HepG2 (cell line): ENCODE data around the gene LGALS1. TPM values are rescaled to one million over a fixed set of nuclear protein-coding genes. Genes with fewer than 3 reads are reported as not detected.

Experiments
- ATAC-seq: fragments of 200-7000 bp; cut with Tn5 transposase; 3 replicates; pipeline ENCODE4 v1.9.1; 2020; ENCODE audit warnings: mild to moderate bottlenecking, moderate library complexity
- BruUV-seq: library from RNA; stranded (reverse); fragments of 400-500 nt; replicated peaks from 2 replicates; lab custom pipeline; 2021; lab: Mats Ljungman, UMichigan
- CTCF ChIA-PET: fragments of 300-600 bp; formaldehyde crosslinking; extraction: SDS; loops from one replicate; lab custom pipeline; 2021; ENCODE audit warnings: low total read pairs, inconsistent platforms, low intra/inter-chr PET ratio; lab: Yijun Ruan, JAX
- POLR2A ChIA-PET: fragments of 350-600 bp; sonication (Branson Sonifier 250); formaldehyde crosslinking; loops from one replicate; lab custom pipeline; 2020; ENCODE audit warnings: antibody characterized with exemption, inconsistent platforms; lab: Yijun Ruan, JAX
- DNase-seq: peaks from one replicate; pipeline ENCODE4 v3.0.0-alpha.2; 2015; ENCODE audit warnings: low spot score
- FAIRE-seq: peaks from 3 replicates; lab custom pipeline; 2011; peaks lifted over from hg19 to GRCh38; lab: Jason Lieb, UNC
- H2AFZ ChIP-seq: one replicate; pipeline ENCODE4 v1.6.1; 2011; ENCODE audit warnings: low read length, inconsistent platforms
- H3K27ac ChIP-seq: fragments of 300-600 bp; 3 replicates; pipeline ENCODE4 v1.8.0; 2011; ENCODE audit warnings: mixed run types, mild to moderate bottlenecking, mixed read lengths, low read length, inconsistent platforms; ENCODE audit not compliant: insufficient read depth; ENCODE audit errors: extremely low read length
- H3K27me3 ChIP-seq, 2 experiments: fragments of 200-600 bp in 1 of 2; 2 replicates in 1 of 2; 3 replicates in 1 of 2; pipeline versions ENCODE4 v1.6.0 to v1.8.0; 2011; ENCODE audit warnings: low read length in 2 of 2, mild to moderate bottlenecking in 2 of 2, moderate library complexity in 2 of 2, inconsistent platforms in 1 of 2; ENCODE audit not compliant: insufficient read depth in 2 of 2, control insufficient read depth in 1 of 2
- H3K36me3 ChIP-seq, 2 experiments: fragments of 200-600 bp in 1 of 2; replicated peaks in 1 of 2; 2 replicates in 1 of 2; 3 replicates in 1 of 2; pipeline versions ENCODE4 v1.5.1 to v1.8.0; 2011; ENCODE audit warnings: low read length in 2 of 2, inconsistent platforms in 1 of 2; ENCODE audit not compliant: insufficient read depth in 2 of 2, control insufficient read depth in 1 of 2
- H3K4me1 ChIP-seq: 2 replicates; pipeline ENCODE4 v1.5.1; 2012; ENCODE audit warnings: low read length, inconsistent platforms; ENCODE audit not compliant: insufficient read depth
- H3K4me2 ChIP-seq: 2 replicates; pipeline ENCODE4 v1.6.0; 2011; ENCODE audit warnings: low read depth, low read length, inconsistent platforms
- H3K4me3 ChIP-seq, 3 experiments: fragments of 200-600 bp in 1 of 3; sonication (generic), shearing (Covaris generic) in 1 of 3; replicated peaks in 1 of 3; 2 replicates each; pipeline ENCODE4 v1.5.1; 2011 to 2016; ENCODE audit warnings: low read length in 3 of 3, inconsistent platforms in 2 of 3, low read depth in 2 of 3, mild to moderate bottlenecking in 2 of 3, control low read depth in 1 of 3, mixed read lengths in 1 of 3; ENCODE audit not compliant: insufficient read depth in 1 of 3
- H3K79me2 ChIP-seq: one replicate; pipeline ENCODE4 v1.6.1; 2011; ENCODE audit warnings: low read length, inconsistent platforms; ENCODE audit not compliant: insufficient read depth
- H3K9ac ChIP-seq: 2 replicates; pipeline ENCODE4 v1.6.0; 2011; ENCODE audit warnings: mild to moderate bottlenecking, low read depth, low read length, inconsistent platforms; ENCODE audit not compliant: insufficient read depth
- H3K9me3 ChIP-seq: 2 replicates; pipeline ENCODE4 v1.5.1; 2012; ENCODE audit warnings: mild to moderate bottlenecking, low read length
- H4K20me1 ChIP-seq: 2 replicates; pipeline ENCODE4 v1.6.0; 2011; ENCODE audit warnings: inconsistent platforms, mild to moderate bottlenecking, low read length, moderate library complexity; ENCODE audit not compliant: insufficient read depth
- CREM ChIP-seq, 2 experiments: sonication (generic) in 1 of 2; formaldehyde crosslinking in 1 of 2; IDR thresholded peaks; 2 replicates each; pipeline versions ENCODE4 v1.4.0 to v1.6.1; 2016 to 2020; ENCODE audit warnings: antibody characterized with exemption in 1 of 2, mild to moderate bottlenecking in 1 of 2, missing genetic modification reagents in 1 of 2
- DNMT3B ChIP-seq: conservative IDR thresholded peaks from 2 replicates; pipeline ENCODE4 v1.6.1; 2016; ENCODE audit warnings: missing biosample characterization, control low read depth
- DRAP1 ChIP-seq: IDR thresholded peaks from 2 replicates; pipeline ENCODE4 v1.6.1; 2016; ENCODE audit warnings: missing genetic modification reagents, missing compliant biosample characterization
- EP300 ChIP-seq, 3 experiments: sonication (generic) in 1 of 3; formaldehyde crosslinking in 1 of 3; IDR thresholded peaks; 2 replicates each; pipeline versions ENCODE4 v1.5.1 to v1.6.1; 2011 to 2020; ENCODE audit warnings: low read depth in 2 of 3, low read length in 2 of 3, borderline replicate concordance in 1 of 3, improper control_type of control experiment in 1 of 3, mild to moderate bottlenecking in 1 of 3, missing genetic modification reagents in 1 of 3, moderate library complexity in 1 of 3
- KAT7 ChIP-seq: IDR thresholded peaks from 2 replicates; pipeline ENCODE4 v1.6.1; 2018; ENCODE audit warnings: borderline replicate concordance, missing compliant biosample characterization
- MAX ChIP-seq: IDR thresholded peaks from 2 replicates; pipeline ENCODE4 v1.6.1; 2012; ENCODE audit warnings: inconsistent platforms
- MXD4 ChIP-seq: IDR thresholded peaks from 2 replicates; pipeline ENCODE4 v1.6.1; 2016; ENCODE audit warnings: mild to moderate bottlenecking, missing biosample characterization, missing genetic modification reagents
- NBN ChIP-seq: fragments of 450-650 bp; conservative IDR thresholded peaks from 2 replicates; pipeline ENCODE4 v1.6.1; 2017
- PAF1 ChIP-seq: IDR thresholded peaks from 2 replicates; pipeline ENCODE4 v1.6.1; 2016; ENCODE audit warnings: missing genetic modification reagents, missing compliant biosample characterization
- RXRA ChIP-seq: sonication (generic); formaldehyde crosslinking; IDR thresholded peaks from 2 replicates; pipeline ENCODE4 v1.5.1; 2020; ENCODE audit warnings: missing genetic modification reagents
- SOX13 ChIP-seq, 3 experiments: fragments of 450-650 bp in 1 of 3; sonication (generic) in 1 of 3; formaldehyde crosslinking in 1 of 3; IDR thresholded peaks in 2 of 3; conservative IDR thresholded peaks in 1 of 3; 2 replicates each; pipeline versions ENCODE4 v1.5.0 to v1.6.1; 2016 to 2020; ENCODE audit warnings: antibody characterized with exemption in 1 of 3, mild to moderate bottlenecking in 1 of 3, missing compliant biosample characterization in 1 of 3, missing genetic modification reagents in 1 of 3, moderate library complexity in 1 of 3
- SP5 ChIP-seq: IDR thresholded peaks from 2 replicates; pipeline ENCODE4 v1.6.1; 2016; ENCODE audit warnings: low read depth, borderline replicate concordance
- TAF15 ChIP-seq: fragments of 200-400 bp; formaldehyde crosslinking; IDR thresholded peaks from one replicate; pipeline ENCODE4 v1.6.1; 2018; ENCODE audit warnings: mild to moderate bottlenecking, low read depth, low read length; ENCODE audit not compliant: poor library complexity, severe bottlenecking
- ZNF441 ChIP-seq: sonication (generic); formaldehyde crosslinking; IDR thresholded peaks from 2 replicates; pipeline ENCODE4 v1.7.0; 2021; ENCODE audit warnings: missing genetic modification reagents, borderline replicate concordance
- WGBS: methylation state at CpG from one replicate; pipeline ENCODE4 v1.1.6; 2017; ENCODE audit warnings: low lambda C conversion rate; 5-methylcytosine and 5-hydroxymethylcytosine counted together
- in situ Hi-C: cut with HindIII; loops from 2 replicates; pipeline ENCODE4 v1.10.0; 2017; ENCODE audit warnings: low pct_unique_long_range_greater_than_20kb; ENCODE audit not compliant: extremely low pct_ligation_motif_present
- intact Hi-C: fragments of 100-400 bp; cut with micrococcal nuclease; formaldehyde crosslinking; loops from one replicate; pipeline ENCODE4 v1.10.0; 2022; ENCODE audit not compliant: unreplicated experiment
- polyA plus RNA-seq, 8 experiments: library from polyadenylated mRNA; depleted of rRNA in 3 of 8; stranded (reverse) in 7 of 8; unstranded in 1 of 8; fragments of >200 nt; fragmentation: Illumina TruSeq in 4 of 8; extraction: Trizol in 4 of 8; gene quantifications; 2 replicates each; pipeline versions ENCODE4 v1.2.1 to v1.2.3, GENCODE V29; 2011 to 2016; ENCODE audit warnings: low read depth in 4 of 8, missing spikeins in 1 of 8, mixed read lengths in 1 of 8; ENCODE audit not compliant: insufficient read depth in 1 of 8
- total RNA-seq, 5 experiments: library from RNA; depleted of rRNA; stranded (reverse); fragments of >200 nt; fragmentation: Illumina TruSeq; extraction: Trizol; gene quantifications; 2 replicates each; pipeline ENCODE4 v1.2.3, GENCODE V29; 2016; ENCODE audit warnings: low read depth in 1 of 5

LGALS1 gene
- total and polyA plus RNA-seq, 2 of the 13 experiments (the other 11 are each of a cell fraction or from before 2014, with no cell fraction given), result 103 to 858 TPM

GRCh38 chr22:37713761-37714160 lies 38.3 kb downstream of the LGALS1 start:
- DNase-seq, result no peak
- Histone ChIP-seq H3K4me1 (no peaks in the 10 kb centered on the region), H3K9me3 (no peaks in the 10 kb centered on the region), H3K27me3 (no peaks in the 10 kb centered on the region; a peak in 1 of 5 replicates), H3K4me2 (no peak overlapping the region), H3K36me3 (peaks cover 0 to 3% of the 10 kb centered on the region in 2 experiments; a peak in 2 of 5 replicates), H3K9ac (no peak overlapping the region), H4K20me1 (no peaks in the 10 kb centered on the region), H3K79me2 (no peaks in the 10 kb centered on the region), H2AFZ (no peak overlapping the region), H3K4me3 (no peak overlapping the region), H3K27ac (no peak overlapping the region)
- WGBS, result 94% methylated on average over 6 of the region's 7 CpGs
- no peak for ATAC-seq
- in situ Hi-C loops (no loop called here), intact Hi-C loops (no loop called here)
- ChIA-PET CTCF (no interaction called here), POLR2A (no interaction called here)
- no peak for TF ChIP-seq SOX13 (IDR thresholded peaks at IDR 0.05)
- no peak for TF ChIP-seq SOX13 (CRISPR knock-in tag; conservative IDR thresholded peaks at IDR 0.05 in 1 of 2, IDR thresholded peaks at IDR 0.05 in 1 of 2)
- no peak for TF ChIP-seq CREM (IDR thresholded peaks at IDR 0.05)
- TF ChIP-seq CREM (CRISPR knock-in tag; IDR thresholded peaks at IDR 0.05), result no peak
- TF ChIP-seq MXD4 (CRISPR knock-in tag), result no peak
- no peak for TF ChIP-seq DRAP1 (CRISPR knock-in tag)
- no TSS peak for BruUV-seq
- FAIRE-seq, result no peak

GRCh38 chr22:37714634-37715033 lies 39.2 kb downstream of the LGALS1 start:
- peaks cover 0 to 3% of the 10 kb centered on the region in 2 experiments; a peak in 2 of 5 replicates for H3K36me3 ChIP-seq
- H3K4me2 ChIP-seq, result no peak overlapping the region
- WGBS, result 95% methylated on average over 2 of the region's 2 CpGs
- no peak overlapping the region for H3K4me3 ChIP-seq
- no peak overlapping the region for H2AFZ ChIP-seq
- H3K9me3 ChIP-seq, result no peaks in the 10 kb centered on the region
- no peaks in the 10 kb centered on the region; a peak in 1 of 5 replicates for H3K27me3 ChIP-seq
- intact Hi-C loops, result no loop called here
- POLR2A ChIA-PET, result no interaction called here
- in situ Hi-C loops, result no loop called here
- no peaks in the 10 kb centered on the region for H4K20me1 ChIP-seq
- DNase-seq, result no peak
- no peak overlapping the region for H3K27ac ChIP-seq
- no peak for FAIRE-seq
- TF ChIP-seq NBN (no peak), MAX (no peak), KAT7 (no peak), PAF1 (no peak), SP5 (CRISPR knock-in tag) (no peak), ZNF441 (no peak), RXRA (CRISPR knock-in tag) (no peak), TAF15 (no peak), EP300 (IDR thresholded peaks at IDR 0.05; ENCODE audit: low read depth in 2 of 2, low read length in 2 of 2) (no peak), EP300 (CRISPR knock-in tag; IDR thresholded peaks at IDR 0.05; ENCODE audit: borderline replicate concordance) (no peak), DNMT3B (no peak)
- TF ChIP-seq, all 625 proteins: peak for 0
- BruUV-seq, result no TSS peak
- H3K9ac ChIP-seq, result no peak overlapping the region
- no peak for ATAC-seq
- no peaks in the 10 kb centered on the region for H3K79me2 ChIP-seq
- CTCF ChIA-PET, result no interaction called here
- no peaks in the 10 kb centered on the region for H3K4me1 ChIP-seq
